Smooth muscle cell (in vitro differentiated cells): ENCODE data around the gene PLA2G4B. TPM values are rescaled to one million over a fixed set of nuclear protein-coding genes. Genes with fewer than 3 reads are reported as not detected.

Source experiments
- DNase-seq: peaks from one replicate; lab custom pipeline; 2025; ENCODE audit not compliant: unreplicated experiment; lab: John Stamatoyannopoulos, UW
- H2AFZ ChIP-seq: fragments of 200-600 bp; sonication (generic); 2 replicates; pipeline ENCODE4 v1.6.0; 2016; ENCODE audit warnings: antibody characterized with exemption, low read depth, mild to moderate bottlenecking
- H3F3A ChIP-seq: fragments of 200-600 bp; sonication (generic); 2 replicates; pipeline ENCODE4 v1.6.0; 2017; ENCODE audit warnings: antibody characterized with exemption, low read depth
- H3K27ac ChIP-seq: fragments of 200-600 bp; sonication (generic); 2 replicates; pipeline ENCODE4 v1.5.1; 2016; ENCODE audit warnings: low read depth, mild to moderate bottlenecking
- H3K27me3 ChIP-seq: fragments of 200-600 bp; sonication (generic); 2 replicates; pipeline ENCODE4 v1.6.1; 2016; ENCODE audit warnings: low read depth, mild to moderate bottlenecking
- H3K36me3 ChIP-seq: fragments of 200-600 bp; sonication (generic); 2 replicates; pipeline ENCODE4 v1.5.1; 2016; ENCODE audit warnings: low read depth
- H3K4me1 ChIP-seq: fragments of 200-600 bp; sonication (generic); 2 replicates; pipeline ENCODE4 v1.5.1; 2016; ENCODE audit warnings: low read depth
- H3K4me2 ChIP-seq: fragments of 200-600 bp; sonication (generic); 2 replicates; pipeline ENCODE4 v1.6.0; 2016; ENCODE audit warnings: mild to moderate bottlenecking
- H3K4me3 ChIP-seq: fragments of 200-600 bp; sonication (generic); 2 replicates; pipeline ENCODE4 v1.5.1; 2016; ENCODE audit warnings: mild to moderate bottlenecking
- H3K79me2 ChIP-seq: fragments of 200-600 bp; sonication (generic); 2 replicates; pipeline ENCODE4 v1.6.0; 2016; ENCODE audit warnings: low read depth, mild to moderate bottlenecking
- H3K9ac ChIP-seq: fragments of 200-600 bp; sonication (generic); 2 replicates; pipeline ENCODE4 v1.6.0; 2016; ENCODE audit warnings: low read depth
- H3K9me3 ChIP-seq: fragments of 200-600 bp; sonication (generic); replicated peaks from 2 replicates; pipeline ENCODE4 v1.5.1; 2016; ENCODE audit warnings: low read depth
- H4K20me1 ChIP-seq: fragments of 200-600 bp; sonication (generic); 2 replicates; pipeline ENCODE4 v1.6.0; 2016; ENCODE audit warnings: low read depth
- WGBS: methylation state at CpG from one replicate; pipeline ENCODE4 v1.1.7; 2016; ENCODE audit warnings: low lambda C conversion rate; 5-methylcytosine and 5-hydroxymethylcytosine counted together
- polyA plus RNA-seq: library from polyadenylated mRNA; unstranded; fragments of >200 nt; fragmentation: Nextera tagmentation; extraction: Ambion mirVana; gene quantifications from 2 replicates; pipeline ENCODE4 v1.2.1, GENCODE V29; 2016
- total RNA-seq: library from RNA; depleted of rRNA; stranded (reverse); fragments of >200 nt; gene quantifications from 2 replicates; pipeline ENCODE4 v1.2.3, GENCODE V29; 2014
- TF ChIP-seq, protein P1 (sequence below): fragments of 200-600 bp; sonication (generic); IDR thresholded peaks from 2 replicates; pipeline ENCODE4 v1.5.1; 2017; ENCODE audit warnings: borderline replicate concordance, mild to moderate bottlenecking, antibody characterized with exemption; ENCODE audit not compliant: insufficient read depth, poor library complexity, severe bottlenecking

The PLA2G4B gene
- total and polyA plus RNA-seq, 2 experiments from 2014 or later = 2.2 to 4.2 TPM

DNA sequence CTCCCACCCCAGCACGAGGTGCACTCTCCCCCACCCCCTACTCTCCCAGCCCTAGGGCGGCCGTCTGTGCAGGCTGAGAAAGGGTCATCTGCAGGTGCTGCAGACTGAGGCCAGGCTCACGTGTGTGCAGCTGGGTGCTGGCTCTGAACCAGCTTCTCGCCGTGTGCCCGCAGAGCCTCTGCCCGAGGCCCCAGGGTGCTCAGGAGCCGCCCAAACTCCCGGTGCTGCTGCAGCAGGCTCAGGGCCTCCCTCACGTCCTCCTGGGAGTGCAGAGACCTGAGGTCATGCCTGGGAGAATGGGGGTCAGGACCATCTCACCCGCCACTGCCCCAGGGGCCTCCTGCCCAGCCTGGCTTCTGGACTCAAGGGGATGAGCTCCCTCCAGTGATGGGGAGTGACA is 38.0 kb downstream of the PLA2G4B start:
- no peaks in the 10 kb centered on the region for H4K20me1 ChIP-seq
- H3K36me3 ChIP-seq = no peaks in the 10 kb centered on the region
- no peaks in the 10 kb centered on the region for H3K9me3 ChIP-seq
- no peak overlapping the region for H3K9ac ChIP-seq
- no peak overlapping the region for H3K4me3 ChIP-seq
- 85% methylated on average over 11 of the region's 12 CpGs for WGBS
- no peaks in the 10 kb centered on the region for H3K79me2 ChIP-seq
- peaks cover 1% of the 10 kb centered on the region for H3K4me1 ChIP-seq
- H3F3A ChIP-seq = no peaks in the 10 kb centered on the region
- peaks cover 18% of the 10 kb centered on the region for H3K27me3 ChIP-seq
- DNase-seq = no peak
- H2AFZ ChIP-seq = no peak overlapping the region
- H3K4me2 ChIP-seq = no peak overlapping the region
- TF ChIP-seq, protein P1, sequence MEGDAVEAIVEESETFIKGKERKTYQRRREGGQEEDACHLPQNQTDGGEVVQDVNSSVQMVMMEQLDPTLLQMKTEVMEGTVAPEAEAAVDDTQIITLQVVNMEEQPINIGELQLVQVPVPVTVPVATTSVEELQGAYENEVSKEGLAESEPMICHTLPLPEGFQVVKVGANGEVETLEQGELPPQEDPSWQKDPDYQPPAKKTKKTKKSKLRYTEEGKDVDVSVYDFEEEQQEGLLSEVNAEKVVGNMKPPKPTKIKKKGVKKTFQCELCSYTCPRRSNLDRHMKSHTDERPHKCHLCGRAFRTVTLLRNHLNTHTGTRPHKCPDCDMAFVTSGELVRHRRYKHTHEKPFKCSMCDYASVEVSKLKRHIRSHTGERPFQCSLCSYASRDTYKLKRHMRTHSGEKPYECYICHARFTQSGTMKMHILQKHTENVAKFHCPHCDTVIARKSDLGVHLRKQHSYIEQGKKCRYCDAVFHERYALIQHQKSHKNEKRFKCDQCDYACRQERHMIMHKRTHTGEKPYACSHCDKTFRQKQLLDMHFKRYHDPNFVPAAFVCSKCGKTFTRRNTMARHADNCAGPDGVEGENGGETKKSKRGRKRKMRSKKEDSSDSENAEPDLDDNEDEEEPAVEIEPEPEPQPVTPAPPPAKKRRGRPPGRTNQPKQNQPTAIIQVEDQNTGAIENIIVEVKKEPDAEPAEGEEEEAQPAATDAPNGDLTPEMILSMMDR = no peak
- no peak overlapping the region for H3K27ac ChIP-seq

DNA sequence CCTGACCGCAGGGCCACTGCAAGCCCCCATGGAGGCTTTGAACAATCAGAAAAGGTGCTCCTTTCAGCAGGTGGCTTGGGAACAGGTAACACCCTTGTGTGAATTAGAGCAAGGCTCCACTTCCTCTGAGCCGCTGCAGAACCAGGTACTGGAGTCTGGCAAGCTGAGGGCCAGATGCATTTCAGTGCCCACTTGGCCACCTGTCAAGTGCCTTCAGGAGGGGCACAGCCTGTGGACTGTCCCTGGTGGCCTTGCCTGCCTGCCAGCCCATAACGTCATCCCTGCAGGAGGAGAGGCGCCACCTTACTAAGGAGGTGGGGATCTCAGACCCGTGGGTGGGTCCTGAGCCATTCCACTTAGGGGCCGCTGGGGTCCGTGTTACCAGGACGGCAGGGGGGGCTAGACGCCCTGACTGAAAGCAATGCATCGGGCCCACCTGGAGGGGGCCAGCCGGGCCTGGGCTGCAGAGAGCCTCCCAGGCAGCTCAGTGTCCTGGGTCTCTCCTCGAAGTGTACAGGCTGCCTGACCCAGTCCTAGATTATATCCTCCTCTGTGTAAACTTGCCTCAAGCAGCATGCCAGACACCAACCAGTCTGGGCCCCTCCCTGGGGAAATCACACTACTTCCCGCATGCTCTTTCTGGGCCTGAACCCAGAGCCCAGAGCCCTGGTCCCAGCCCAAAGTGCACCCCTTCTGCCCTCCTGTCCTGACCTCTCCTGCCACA is 39.1 kb downstream of the PLA2G4B start:
- Histone ChIP-seq H3F3A (no peaks in the 10 kb centered on the region), H3K27ac (no peak overlapping the region), H2AFZ (no peak overlapping the region), H3K79me2 (no peaks in the 10 kb centered on the region), H3K27me3 (peaks cover 29% of the 10 kb centered on the region), H3K36me3 (no peaks in the 10 kb centered on the region), H3K9me3 (no peaks in the 10 kb centered on the region), H3K4me3 (no peak overlapping the region), H4K20me1 (no peaks in the 10 kb centered on the region), H3K4me2 (no peak overlapping the region), H3K9ac (no peak overlapping the region), H3K4me1 (peaks cover 9% of the 10 kb centered on the region)
- DNase-seq = no peak
- 85% methylated on average over 13 of the region's 13 CpGs for WGBS
- TF ChIP-seq, protein P1 = no peak

GRCh38 chr15:41878355-41878699 is 39.7 kb downstream of the PLA2G4B start:
- TF ChIP-seq, protein P1 = no peak
- Histone ChIP-seq H3K9me3 (no peaks in the 10 kb centered on the region), H3K4me3 (no peak overlapping the region), H3K27me3 (peaks cover 34% of the 10 kb centered on the region), H4K20me1 (no peaks in the 10 kb centered on the region), H3K9ac (no peak overlapping the region), H3F3A (no peaks in the 10 kb centered on the region), H3K79me2 (no peaks in the 10 kb centered on the region), H3K36me3 (no peaks in the 10 kb centered on the region), H3K27ac (no peak overlapping the region), H2AFZ (no peak overlapping the region), H3K4me1 (peaks cover 9% of the 10 kb centered on the region), H3K4me2 (no peak overlapping the region)
- WGBS = 92% methylated on average over 10 of the region's 10 CpGs
- DNase-seq = no peak

DNA sequence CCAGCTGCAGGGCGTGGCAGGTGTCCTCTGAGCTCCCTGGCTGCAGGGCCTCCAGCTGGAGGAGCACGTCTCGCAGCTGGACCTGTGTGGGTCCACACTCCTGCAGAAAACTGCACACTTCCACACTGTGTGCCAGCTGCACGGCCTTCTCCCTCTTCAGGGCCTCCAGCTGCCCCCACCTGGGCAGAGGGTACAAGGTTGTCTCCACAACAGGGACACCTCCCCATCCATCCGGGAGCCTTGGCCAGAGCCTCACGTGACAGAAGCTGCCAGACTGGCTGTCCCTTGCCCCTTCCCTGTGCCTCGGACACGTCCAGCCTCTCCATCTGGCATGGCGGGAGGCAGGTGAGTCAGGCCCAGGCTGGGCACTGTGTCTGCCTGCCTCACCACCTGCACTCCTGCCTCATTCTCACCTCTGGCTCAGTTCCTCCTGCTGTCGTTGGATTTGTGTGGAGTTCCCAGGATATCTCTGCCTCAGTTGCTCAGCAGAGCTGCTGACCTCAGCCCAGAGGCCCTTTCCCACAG is 40.7 kb downstream of the PLA2G4B start:
- H3K9me3 ChIP-seq = no peaks in the 10 kb centered on the region
- H3K4me1 ChIP-seq = peaks cover 9% of the 10 kb centered on the region

More for the DNA sequence above, 40.7 kb downstream of the PLA2G4B start:
- H3K4me3 ChIP-seq = no peak overlapping the region
- no peaks in the 10 kb centered on the region for H3K36me3 ChIP-seq
- H3F3A ChIP-seq = no peaks in the 10 kb centered on the region
- H3K27me3 ChIP-seq = peaks cover 36% of the 10 kb centered on the region
- 93% methylated on average over 10 of the region's 10 CpGs for WGBS
- H2AFZ ChIP-seq = no peak overlapping the region
- TF ChIP-seq, protein P1 = no peak
- no peak overlapping the region for H3K9ac ChIP-seq
- H3K27ac ChIP-seq = no peak overlapping the region
- no peak overlapping the region for H3K4me2 ChIP-seq
- no peaks in the 10 kb centered on the region for H3K79me2 ChIP-seq
- DNase-seq = no peak
- H4K20me1 ChIP-seq = no peaks in the 10 kb centered on the region
